Kidney (tissue), 14 donors: ENCODE data around the gene ATG101. TPM values are rescaled to one million over a fixed set of nuclear protein-coding genes. Genes with fewer than 3 reads are reported as not detected.

ENCODE experiments used
- DNase-seq, 5 donors: peaks; one replicate each; pipeline ENCODE4 v3.0.0-alpha.2; 2013 to 2020
- FAIRE-seq: peaks from 2 replicates; lab custom pipeline; 2012; peaks lifted over from hg19 to GRCh38; lab: Jason Lieb, UNC
- H3K27ac ChIP-seq, 2 donors: one replicate each; pipeline ENCODE4 v1.7.0; 2013; ENCODE audit warnings: low read depth in 2 of 2, low read length in 2 of 2, inconsistent platforms in 1 of 2
- H3K27me3 ChIP-seq: one replicate; pipeline ENCODE4 v1.7.1; 2013; ENCODE audit warnings: low read length, inconsistent platforms; ENCODE audit not compliant: control insufficient read depth, insufficient read depth
- H3K36me3 ChIP-seq, 3 donors: one replicate each; pipeline versions ENCODE4 v1.7.0 to v1.7.1; 2013; ENCODE audit warnings: low read length in 3 of 3, control low read depth in 1 of 3, inconsistent platforms in 1 of 3; ENCODE audit not compliant: insufficient read depth in 3 of 3, control insufficient read depth in 2 of 3
- H3K4me1 ChIP-seq, 3 donors: one replicate each; pipeline versions ENCODE4 v1.7.0 to v1.7.1; 2013; ENCODE audit warnings: low read length in 3 of 3, inconsistent platforms in 1 of 3, low read depth in 1 of 3; ENCODE audit not compliant: control insufficient read depth in 2 of 3, insufficient read depth in 2 of 3
- H3K4me3 ChIP-seq, 3 donors: one replicate each; pipeline versions ENCODE4 v1.7.0 to v1.8.1; 2013; ENCODE audit warnings: low read length in 3 of 3, control low read depth in 1 of 3, inconsistent platforms in 1 of 3
- H3K9ac ChIP-seq, 3 donors: one replicate each; pipeline versions ENCODE4 v1.7.0 to v1.7.1; 2013; ENCODE audit warnings: low read length in 3 of 3, control low read depth in 1 of 3, inconsistent platforms in 1 of 3
- H3K9me3 ChIP-seq, 3 donors: one replicate each; pipeline versions ENCODE4 v1.7.0 to v1.7.1; 2013; ENCODE audit warnings: low read length in 3 of 3, control low read depth in 1 of 3, inconsistent platforms in 1 of 3; ENCODE audit not compliant: control insufficient read depth in 2 of 3, insufficient read depth in 1 of 3
- intact Hi-C: fragments of 100-400 bp; cut with DNase I; formaldehyde crosslinking; loops from one replicate; pipeline ENCODE4 v1.11.1; 2022
- polyA plus RNA-seq: library from polyadenylated mRNA; stranded (reverse); fragments of 350-450 nt; fragmentation: Illumina TruSeq; extraction: RNeasy Lipid Tissue Mini Kit (QIAGEN cat#74804); gene quantifications from one replicate; pipeline ENCODE4 v1.2.3, GENCODE V29; 2014; ENCODE audit warnings: low read depth, low replicate concordance; ENCODE audit not compliant: insufficient read depth
- total RNA-seq: library from RNA; stranded (reverse); fragmentation: NEBNext Ultra II Directional; extraction: Animal tissue kit (Norgen Biotek cat#: 25700); gene quantifications from one replicate; pipeline ENCODE4 v1.2.1, GENCODE V29; 2021
- TF ChIP-seq, protein P1 (sequence below): IDR thresholded peaks from 3 replicates; pipeline ENCODE4 v1.5.1; 2012; ENCODE audit warnings: mild to moderate bottlenecking, moderate library complexity, borderline replicate concordance; ENCODE audit not compliant: insufficient read depth; ENCODE audit errors: extremely low read depth
- donor health status: control.
- donor health status: control.
- donor health status: control.
- donor health status: control.
- donor health status: control.
- donor health status: DM: yes; HTN: yes; CAD: no.
- donor health status: Normal renal cell carcinoma (clear cell type).

The ATG101 gene
- total and polyA plus RNA-seq, 2 donors from 2014 or later, result 32.1 to 53.0 TPM

DNA sequence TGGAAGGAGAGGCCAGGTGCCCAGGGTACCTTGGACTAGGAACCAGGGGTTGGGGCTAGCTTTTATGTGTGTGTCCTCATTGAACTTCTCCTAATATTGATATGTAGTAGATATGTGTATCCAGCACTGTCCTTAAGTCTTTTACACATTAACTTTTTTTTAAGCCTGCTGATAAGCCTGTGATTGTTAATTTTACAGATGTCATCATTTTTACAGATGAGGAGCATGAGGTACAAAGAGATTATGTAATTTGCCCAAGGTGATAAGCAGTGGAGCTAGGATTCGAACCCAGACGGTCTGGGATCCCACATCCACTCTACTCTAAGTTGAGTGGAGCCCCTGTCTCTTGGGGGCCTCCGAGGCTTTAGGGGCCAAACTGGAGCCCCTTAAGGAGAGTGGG lies 28.7 kb upstream of the ATG101 start:
- H3K9ac ChIP-seq, result peak overlapping the region in 1 of 3 donors; percentile 3
- peaks cover 0 to 34% (median 11%) of the 10 kb centered on the region in 3 donors for H3K4me1 ChIP-seq
- H3K27me3 ChIP-seq, result no peaks in the 10 kb centered on the region
- no peak overlapping the region for H3K27ac ChIP-seq
- TF ChIP-seq, protein P1, sequence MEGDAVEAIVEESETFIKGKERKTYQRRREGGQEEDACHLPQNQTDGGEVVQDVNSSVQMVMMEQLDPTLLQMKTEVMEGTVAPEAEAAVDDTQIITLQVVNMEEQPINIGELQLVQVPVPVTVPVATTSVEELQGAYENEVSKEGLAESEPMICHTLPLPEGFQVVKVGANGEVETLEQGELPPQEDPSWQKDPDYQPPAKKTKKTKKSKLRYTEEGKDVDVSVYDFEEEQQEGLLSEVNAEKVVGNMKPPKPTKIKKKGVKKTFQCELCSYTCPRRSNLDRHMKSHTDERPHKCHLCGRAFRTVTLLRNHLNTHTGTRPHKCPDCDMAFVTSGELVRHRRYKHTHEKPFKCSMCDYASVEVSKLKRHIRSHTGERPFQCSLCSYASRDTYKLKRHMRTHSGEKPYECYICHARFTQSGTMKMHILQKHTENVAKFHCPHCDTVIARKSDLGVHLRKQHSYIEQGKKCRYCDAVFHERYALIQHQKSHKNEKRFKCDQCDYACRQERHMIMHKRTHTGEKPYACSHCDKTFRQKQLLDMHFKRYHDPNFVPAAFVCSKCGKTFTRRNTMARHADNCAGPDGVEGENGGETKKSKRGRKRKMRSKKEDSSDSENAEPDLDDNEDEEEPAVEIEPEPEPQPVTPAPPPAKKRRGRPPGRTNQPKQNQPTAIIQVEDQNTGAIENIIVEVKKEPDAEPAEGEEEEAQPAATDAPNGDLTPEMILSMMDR, result no peak
- intact Hi-C loops, result no loop called here
- no peaks in the 10 kb centered on the region for H3K36me3 ChIP-seq
- H3K9me3 ChIP-seq, result no peaks in the 10 kb centered on the region
- FAIRE-seq, result no peak
- no peak overlapping the region for H3K4me3 ChIP-seq
- no peak for DNase-seq

DNA sequence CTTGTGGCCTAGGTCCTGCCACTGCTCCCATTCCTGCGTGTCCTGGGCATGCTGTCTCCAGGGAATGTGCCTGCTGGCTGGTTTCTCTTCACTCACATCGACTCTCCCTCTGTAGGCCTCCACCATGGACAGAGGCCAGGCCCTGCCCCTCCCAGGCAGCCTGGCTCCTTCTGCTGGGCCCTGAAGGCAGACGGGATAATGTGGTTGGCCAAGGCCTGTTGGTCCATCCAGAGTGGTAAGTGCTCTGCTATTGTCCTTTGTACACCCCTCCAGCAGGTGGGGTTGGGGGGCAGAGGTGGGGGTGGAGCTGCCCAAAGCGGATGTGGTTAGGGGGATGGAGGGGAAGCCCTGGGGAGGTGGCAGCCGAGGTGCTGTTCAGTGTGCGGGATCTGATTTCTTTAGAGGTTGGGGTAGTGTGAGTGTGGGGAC lies 28.1 kb upstream of the ATG101 start:
- intact Hi-C loops, result no loop called here
- no peaks in the 10 kb centered on the region for H3K36me3 ChIP-seq
- DNase-seq, result no peak
- no peaks in the 10 kb centered on the region for H3K9me3 ChIP-seq
- TF ChIP-seq, protein P1, result no peak
- no peak for FAIRE-seq
- peaks cover 0 to 28% (median 4%) of the 10 kb centered on the region in 3 donors for H3K4me1 ChIP-seq
- no peaks in the 10 kb centered on the region for H3K27me3 ChIP-seq
- no peak overlapping the region for H3K4me3 ChIP-seq
- no peak overlapping the region for H3K9ac ChIP-seq
- H3K27ac ChIP-seq, result no peak overlapping the region

DNA sequence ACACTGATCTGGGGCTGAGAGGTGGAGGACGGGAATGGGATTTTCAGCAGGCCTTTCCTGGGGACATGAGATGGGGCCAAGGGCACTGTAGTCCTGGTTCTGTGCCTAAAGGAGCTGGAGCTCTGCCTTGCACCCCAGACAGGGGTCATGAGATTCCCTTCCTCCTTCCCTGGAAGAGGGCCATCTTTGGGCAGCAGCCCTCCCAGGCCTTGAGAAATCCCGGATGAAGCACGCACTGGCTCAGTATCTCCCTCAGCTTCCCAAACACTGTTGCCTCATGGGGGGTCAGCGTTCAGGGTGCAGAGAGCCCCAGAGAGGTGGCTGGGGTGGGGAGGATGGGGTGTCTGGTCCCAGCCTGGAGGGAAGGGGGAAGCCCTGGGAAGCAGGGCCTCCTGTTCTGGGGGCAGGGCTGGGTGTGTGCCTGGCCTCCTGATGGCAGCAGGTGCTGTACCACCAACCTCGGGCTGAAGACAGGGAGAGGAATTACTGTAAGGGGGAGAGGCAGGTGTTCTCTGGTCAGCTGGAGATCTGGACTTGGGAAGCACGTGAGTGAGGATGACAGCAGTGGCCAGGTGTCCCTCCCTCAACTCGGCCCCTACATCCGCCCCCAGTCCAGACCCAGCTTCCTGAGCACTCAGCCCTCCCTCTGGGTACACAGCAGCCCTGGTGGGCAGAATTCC lies 26.9 kb upstream of the ATG101 start:
- DNase-seq (no peak), FAIRE-seq (no peak)
- H3K4me1 ChIP-seq, result peaks cover 0 to 28% (median 4%) of the 10 kb centered on the region in 3 donors
- no peaks in the 10 kb centered on the region for H3K9me3 ChIP-seq
- H3K27ac ChIP-seq, result peak overlapping the region in 1 of 2 donors; percentile 79
- intact Hi-C loops, result no loop called here
- TF ChIP-seq, protein P1, result no peak
- no peak overlapping the region for H3K9ac ChIP-seq
- no peak overlapping the region for H3K4me3 ChIP-seq
- no peaks in the 10 kb centered on the region for H3K27me3 ChIP-seq
- no peaks in the 10 kb centered on the region for H3K36me3 ChIP-seq
